ENCODE data around the gene FBRSL1. TPM values are rescaled to one million over a fixed set of nuclear protein-coding genes. Genes with fewer than 3 reads are reported as not detected.

Gene FBRSL1
- total RNA-seq, 4 donors from 2014 or later: 23.3 to 306 (median 49.7) TPM

- 80% methylated on average over 23 of the region's 23 CpGs; no CpG with 5 or more reads in 1 of the 2 donors for WGBS, 2 donors (ENCODE audit: low coverage in 1 of 2)
- no peak overlapping the region for H3K27ac ChIP-seq
- in situ Hi-C loops (cut with MboI; ENCODE audit: low pct_ligation_motif_present in 1 of 4, low pct_unique_long_range_greater_than_20kb in 1 of 4, low sequenced_read_pairs in 3 of 4): no loop called here
- intact Hi-C loops (cut with DNase I; ENCODE audit: low total_unique reads): no loop called here
- peaks cover 0 to 6% (median 2%) of the 10 kb centered on the region in 4 donors for H3K4me1 ChIP-seq
- no peaks in the 10 kb centered on the region for H3K36me3 ChIP-seq
- no peak for TF ChIP-seq CTCF (IDR thresholded peaks at IDR 0.05)
- TF ChIP-seq EP300 (IDR thresholded peaks at IDR 0.05; ENCODE audit: low read depth): no peak
- no peak for TF ChIP-seq POLR2AphosphoS5 (IDR thresholded peaks at IDR 0.05)
- no peak for TF ChIP-seq POLR2A (IDR thresholded peaks at IDR 0.05)
- no peak overlapping the region for H3K4me3 ChIP-seq
- no peak for DNase-seq
- peaks cover 24% of the 10 kb centered on the region for H3K27me3 ChIP-seq
- no peaks in the 10 kb centered on the region for H3K9me3 ChIP-seq
Measured at GRCh38 chr12:132447731-132448462, 42.1 kb upstream of the FBRSL1 start.

GRCh38 chr12:132448463-132448820, 41.5 kb upstream of the FBRSL1 start:
- H3K4me3 ChIP-seq: no peak overlapping the region
- no peak for DNase-seq
- in situ Hi-C loops (cut with MboI; ENCODE audit: low pct_ligation_motif_present in 1 of 4, low pct_unique_long_range_greater_than_20kb in 1 of 4, low sequenced_read_pairs in 3 of 4): no loop called here
- H3K27me3 ChIP-seq: peaks cover 27% of the 10 kb centered on the region
- H3K27ac ChIP-seq: no peak overlapping the region
- WGBS, 2 donors (ENCODE audit: low coverage in 1 of 2): 81 to 88% methylated on average over 4 to 10 of the region's 10 CpGs
- peaks cover 0 to 6% (median 2%) of the 10 kb centered on the region in 4 donors for H3K4me1 ChIP-seq
- H3K9me3 ChIP-seq: no peaks in the 10 kb centered on the region
- intact Hi-C loops (cut with DNase I; ENCODE audit: low total_unique reads): no loop called here
- no peak for TF ChIP-seq POLR2A (IDR thresholded peaks at IDR 0.05)
- TF ChIP-seq CTCF (IDR thresholded peaks at IDR 0.05): no peak
- TF ChIP-seq POLR2AphosphoS5 (IDR thresholded peaks at IDR 0.05): no peak
- no peak for TF ChIP-seq EP300 (IDR thresholded peaks at IDR 0.05; ENCODE audit: low read depth)
- no peaks in the 10 kb centered on the region for H3K36me3 ChIP-seq

- intact Hi-C loops (cut with DNase I; ENCODE audit: low total_unique reads) (no loop called here), in situ Hi-C loops (cut with MboI; ENCODE audit: low pct_ligation_motif_present in 1 of 4, low pct_unique_long_range_greater_than_20kb in 1 of 4, low sequenced_read_pairs in 3 of 4) (no loop called here)
- WGBS, 2 donors (ENCODE audit: low coverage in 1 of 2): 66 to 67% methylated on average over 7 to 22 of the region's 22 CpGs
- no peak overlapping the region for H3K27ac ChIP-seq
- no peak overlapping the region for H3K4me3 ChIP-seq
- peak; percentile 43 for DNase-seq
- no peaks in the 10 kb centered on the region for H3K36me3 ChIP-seq
- H3K9me3 ChIP-seq: no peaks in the 10 kb centered on the region
- peaks cover 33% of the 10 kb centered on the region for H3K27me3 ChIP-seq
- peaks cover 0 to 6% (median 0%) of the 10 kb centered on the region in 4 donors for H3K4me1 ChIP-seq
- TF ChIP-seq EP300 (IDR thresholded peaks at IDR 0.05; ENCODE audit: low read depth) (no peak), POLR2A (IDR thresholded peaks at IDR 0.05) (no peak), CTCF (IDR thresholded peaks at IDR 0.05) (no peak)
Measured at GRCh38 chr12:132449565-132450417, 40.2 kb upstream of the FBRSL1 start.

GRCh38 chr12:132450418-132451171, 39.4 kb upstream of the FBRSL1 start:
- intact Hi-C loops (cut with DNase I; ENCODE audit: low total_unique reads) (no loop called here), in situ Hi-C loops (cut with MboI; ENCODE audit: low pct_ligation_motif_present in 1 of 4, low pct_unique_long_range_greater_than_20kb in 1 of 4, low sequenced_read_pairs in 3 of 4) (no loop called here)
- no peak overlapping the region for H3K4me3 ChIP-seq
- H3K27ac ChIP-seq: no peak overlapping the region
- 61% methylated on average over 20 of the region's 22 CpGs; no CpG with 5 or more reads in 1 of the 2 donors for WGBS, 2 donors (ENCODE audit: low coverage in 1 of 2)
- H3K4me1 ChIP-seq: peaks cover 0 to 1% (median 0%) of the 10 kb centered on the region in 4 donors
- TF ChIP-seq POLR2AphosphoS5 (IDR thresholded peaks at IDR 0.05) (no peak), CTCF (IDR thresholded peaks at IDR 0.05) (no peak), POLR2A (IDR thresholded peaks at IDR 0.05) (no peak), EP300 (IDR thresholded peaks at IDR 0.05; ENCODE audit: low read depth) (no peak)
- H3K9me3 ChIP-seq: no peaks in the 10 kb centered on the region
- H3K36me3 ChIP-seq: no peaks in the 10 kb centered on the region
- no peak for DNase-seq
- peaks cover 33% of the 10 kb centered on the region for H3K27me3 ChIP-seq

All from transverse colon (tissue), 4 donors.